Ascending aorta (tissue), 2 donors: ENCODE data around the gene P2RX2. TPM values are rescaled to one million over a fixed set of nuclear protein-coding genes. Genes with fewer than 3 reads are reported as not detected.

ENCODE experiments used
- DNase-seq, 2 donors: peaks; one replicate each; pipeline ENCODE4 v3.0.0-alpha.2; 2019; ENCODE audit warnings: low spot score in 2 of 2
- H3K27ac ChIP-seq, 2 donors: fragments of 200-600 bp; sonication (generic); one replicate each; pipeline ENCODE4 v1.5.1; 2016 to 2017; ENCODE audit warnings: mild to moderate bottlenecking in 1 of 2
- H3K27me3 ChIP-seq: fragments of 200-600 bp; sonication (generic); one replicate; pipeline ENCODE4 v1.5.1; 2017
- H3K36me3 ChIP-seq, 2 donors: fragments of 200-600 bp; sonication (generic); one replicate each; pipeline ENCODE4 v1.5.1; 2016
- H3K4me1 ChIP-seq, 2 donors: fragments of 200-600 bp; sonication (generic); one replicate each; pipeline ENCODE4 v1.5.1; 2016 to 2017; ENCODE audit warnings: mild to moderate bottlenecking in 1 of 2
- H3K4me3 ChIP-seq, 2 donors: fragments of 200-600 bp; sonication (generic); one replicate each; pipeline ENCODE4 v1.5.1; 2016 to 2017; ENCODE audit warnings: mild to moderate bottlenecking in 1 of 2
- H3K9me3 ChIP-seq, 2 donors: fragments of 200-600 bp; sonication (generic); one replicate each; pipeline ENCODE4 v1.5.1; 2016
- CTCF ChIP-seq, 3 experiments: fragments of 200-600 bp in 2 of 3; fragments of 450-650 bp in 1 of 3; sonication (generic) in 2 of 3; IDR thresholded peaks; one replicate each; pipeline ENCODE4 v1.5.1; 2016 to 2019; ENCODE audit warnings: antibody characterized with exemption in 3 of 3, mild to moderate bottlenecking in 1 of 3, moderate library complexity in 1 of 3
- intact Hi-C: fragments of 100-400 bp; cut with DNase I; formaldehyde crosslinking; loops from one replicate; pipeline ENCODE4 v1.15.1; 2023
- total RNA-seq: library from RNA; depleted of rRNA; stranded (reverse); fragments of >200 nt; gene quantifications from one replicate; pipeline ENCODE4 v1.1.0, GENCODE V29; 2016

P2RX2 gene
- total RNA-seq, 1 donor from 2014 or later = not detected

- H3K4me1 ChIP-seq = peaks cover 3 to 4% of the 10 kb centered on the region in 2 donors
- no peak overlapping the region for H3K27ac ChIP-seq
- DNase-seq = no peak
- peaks cover 3 to 6% of the 10 kb centered on the region in 2 donors for H3K9me3 ChIP-seq
- H3K27me3 ChIP-seq = peaks cover 26% of the 10 kb centered on the region
- TF ChIP-seq CTCF (IDR thresholded peaks at IDR 0.05) = no peak
- H3K36me3 ChIP-seq = peaks cover 2 to 11% of the 10 kb centered on the region in 2 donors
- intact Hi-C loops = no loop called here
- no peak overlapping the region for H3K4me3 ChIP-seq
Measured at GRCh38 chr12:132619386-132620112, 973 bp downstream of the P2RX2 start.

- TF ChIP-seq CTCF (IDR thresholded peaks at IDR 0.05) = no peak
- intact Hi-C loops = no loop called here
- peaks cover 24% of the 10 kb centered on the region for H3K27me3 ChIP-seq
- H3K27ac ChIP-seq = no peak overlapping the region
- no peak overlapping the region for H3K4me3 ChIP-seq
- H3K36me3 ChIP-seq = peaks cover 5 to 18% of the 10 kb centered on the region in 2 donors
- DNase-seq = no peak
- H3K9me3 ChIP-seq = peaks cover 3 to 6% of the 10 kb centered on the region in 2 donors
- H3K4me1 ChIP-seq = peaks cover 3 to 4% of the 10 kb centered on the region in 2 donors
Measured at GRCh38 chr12:132620113-132620898, 1.7 kb downstream of the P2RX2 start.

- TF ChIP-seq CTCF (IDR thresholded peaks at IDR 0.05) = no peak
- Histone ChIP-seq H3K27me3 (peaks cover 17% of the 10 kb centered on the region), H3K9me3 (peaks cover 3 to 6% of the 10 kb centered on the region in 2 donors), H3K4me3 (no peak overlapping the region), H3K27ac (no peak overlapping the region), H3K4me1 (peaks cover 3 to 4% of the 10 kb centered on the region in 2 donors), H3K36me3 (peaks cover 11 to 25% of the 10 kb centered on the region in 2 donors)
- no peak for DNase-seq
- intact Hi-C loops = no loop called here
Measured at GRCh38 chr12:132620899-132621656, 2.5 kb downstream of the P2RX2 start.

GRCh38 chr12:132621657-132622435, 3.3 kb downstream of the P2RX2 start:
- TF ChIP-seq CTCF (IDR thresholded peaks at IDR 0.05) = no peak
- H3K27me3 ChIP-seq = peaks cover 13% of the 10 kb centered on the region
- intact Hi-C loops = no loop called here
- no peak overlapping the region for H3K27ac ChIP-seq
- no peaks in the 10 kb centered on the region for H3K9me3 ChIP-seq
- peaks cover 3 to 4% of the 10 kb centered on the region in 2 donors for H3K4me1 ChIP-seq
- no peak overlapping the region for H3K4me3 ChIP-seq
- DNase-seq = no peak
- H3K36me3 ChIP-seq = peaks cover 11 to 25% of the 10 kb centered on the region in 2 donors
